Mesendoderm (in vitro differentiated cells): ENCODE measurements around the gene C8A.
A peak's percentile ranks its signal among the peaks of the same experiment; 100 is the strongest.

Source experiments
- DNase-seq: peaks from one replicate; pipeline ENCODE4 v3.0.0; 2013
- H2AK5ac ChIP-seq: 2 replicates; pipeline ENCODE4 v1.6.1; 2013; ENCODE audit warnings: low read length, inconsistent platforms
- H2BK120ac ChIP-seq: 2 replicates; pipeline ENCODE4 v1.6.1; 2013; ENCODE audit warnings: low read depth, mild to moderate bottlenecking, low read length, moderate library complexity, mixed read lengths
- H2BK15ac ChIP-seq: replicated peaks from 2 replicates; pipeline ENCODE4 v1.6.1; 2013; ENCODE audit warnings: low read depth, mild to moderate bottlenecking, moderate library complexity
- H2BK5ac ChIP-seq: 2 replicates; pipeline ENCODE4 v1.6.1; 2013; ENCODE audit warnings: low read length, inconsistent platforms
- H3K18ac ChIP-seq: 2 replicates; pipeline ENCODE4 v1.6.1; 2013; ENCODE audit warnings: mild to moderate bottlenecking, low read length, mixed read lengths
- H3K23ac ChIP-seq: one replicate; pipeline ENCODE4 v1.6.1; 2013; ENCODE audit warnings: low read length
- H3K27ac ChIP-seq: 2 replicates; pipeline ENCODE4 v1.5.1; 2013; ENCODE audit warnings: low read depth, mild to moderate bottlenecking, inconsistent platforms, low read length, moderate library complexity
- H3K27me3 ChIP-seq: 2 replicates; pipeline ENCODE4 v1.6.1; 2013; ENCODE audit warnings: low read length, control low read depth, mild to moderate bottlenecking, inconsistent platforms; ENCODE audit not compliant: insufficient read depth, poor library complexity
- H3K36me3 ChIP-seq: 2 replicates; pipeline ENCODE4 v1.6.1; 2013; ENCODE audit warnings: low read length, inconsistent platforms; ENCODE audit not compliant: control insufficient read depth, insufficient read depth
- H3K4ac ChIP-seq: one replicate; pipeline ENCODE4 v1.6.1; 2013; ENCODE audit warnings: low read depth, mild to moderate bottlenecking, low read length, moderate library complexity
- H3K4me1 ChIP-seq: 2 replicates; pipeline ENCODE4 v1.6.1; 2013; ENCODE audit warnings: low read depth, low read length, inconsistent platforms; ENCODE audit not compliant: control insufficient read depth
- H3K4me2 ChIP-seq: 2 replicates; pipeline ENCODE4 v1.6.1; 2013; ENCODE audit warnings: low read length
- H3K4me3 ChIP-seq: 2 replicates; pipeline ENCODE4 v1.5.1; 2013; ENCODE audit warnings: mild to moderate bottlenecking, low read length
- H3K56ac ChIP-seq: one replicate; pipeline ENCODE4 v1.6.1; 2013; ENCODE audit warnings: low read length
- H3K79me1 ChIP-seq: 2 replicates; pipeline ENCODE4 v1.6.1; 2013; ENCODE audit warnings: low read length, inconsistent platforms
- H3K79me2 ChIP-seq: 2 replicates; pipeline ENCODE4 v1.6.1; 2013; ENCODE audit warnings: mild to moderate bottlenecking, low read length; ENCODE audit not compliant: control insufficient read depth, insufficient read depth
- H3K9ac ChIP-seq: 2 replicates; pipeline ENCODE4 v1.6.1; 2013; ENCODE audit warnings: low read length, inconsistent platforms
- H4K5ac ChIP-seq: one replicate; pipeline ENCODE4 v1.6.1; 2013; ENCODE audit warnings: low read length
- H4K8ac ChIP-seq: one replicate; pipeline ENCODE4 v1.6.1; 2013; ENCODE audit warnings: low read depth, mild to moderate bottlenecking, control low read depth, low read length, moderate library complexity
- WGBS: extraction: QIAGEN DNeasy Blood & Tissue Kit; methylation state at CpG from one replicate; pipeline ENCODE4 v1.1.7; 2013; ENCODE audit warnings: low lambda C conversion rate, missing lambda C conversion rate; ENCODE audit not compliant: insufficient coverage; ENCODE audit errors: extremely low coverage; 5-methylcytosine and 5-hydroxymethylcytosine counted together

Gene C8A

DNA sequence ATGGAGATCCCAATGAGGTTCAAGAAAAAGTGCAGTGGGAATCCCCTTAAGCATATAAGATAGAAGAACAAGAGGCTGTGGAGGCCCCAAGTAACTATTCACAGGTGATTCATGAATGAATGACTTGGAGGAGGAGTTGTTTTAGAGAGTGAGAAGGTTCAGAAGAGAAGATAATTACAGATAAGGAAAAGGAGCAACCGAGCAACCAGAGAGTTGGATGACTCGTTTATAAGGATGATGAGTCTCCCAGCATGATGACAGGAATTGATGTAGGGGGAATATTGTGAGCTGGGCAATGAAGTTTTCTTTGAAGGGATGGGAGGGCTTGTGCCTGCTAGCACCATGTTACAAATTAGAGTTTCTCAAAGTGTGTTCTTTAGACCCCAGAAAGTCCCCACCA, 9.8 kb downstream of the C8A start:
- Histone ChIP-seq H3K4me2 (no peak overlapping the region), H3K23ac (no peak overlapping the region), H2AK5ac (no peak overlapping the region), H3K56ac (no peak overlapping the region), H4K5ac (no peak overlapping the region), H3K27ac (no peak overlapping the region), H3K79me2 (no peaks in the 10 kb centered on the region), H4K8ac (no peak overlapping the region), H3K27me3 (no peaks in the 10 kb centered on the region), H2BK5ac (no peak overlapping the region), H3K79me1 (no peaks in the 10 kb centered on the region), H2BK15ac (no peak overlapping the region), H3K18ac (no peak overlapping the region), H3K36me3 (no peaks in the 10 kb centered on the region), H3K4me1 (no peaks in the 10 kb centered on the region), H2BK120ac (no peak overlapping the region), H3K9ac (no peak overlapping the region), H3K4me3 (no peak overlapping the region), H3K4ac (no peak overlapping the region)
- DNase-seq = peak; percentile 32
- no CpG with 5 or more reads among the region's 2 CpGs for WGBS

DNA sequence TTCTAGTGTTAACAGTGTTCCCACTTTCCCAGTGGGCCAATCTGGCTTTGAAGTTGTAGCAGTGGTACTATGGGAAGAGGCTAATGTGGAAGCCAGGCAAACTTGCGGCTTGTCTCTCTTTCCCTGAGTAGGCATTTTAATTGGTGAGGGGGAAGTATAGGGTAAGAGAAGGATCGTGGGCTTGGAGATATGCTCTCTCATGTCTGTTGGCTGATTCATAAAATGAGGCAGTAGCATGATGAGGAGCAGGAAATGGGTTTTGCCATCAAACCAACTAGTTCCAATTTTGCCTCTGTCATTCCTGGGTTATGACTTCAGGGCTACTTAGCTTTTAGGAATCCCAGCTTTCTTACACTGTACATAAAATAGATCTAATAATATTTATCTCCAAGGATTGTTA, 12.1 kb downstream of the C8A start:
- Histone ChIP-seq H3K27ac (no peak overlapping the region), H4K8ac (no peak overlapping the region), H3K4me1 (no peaks in the 10 kb centered on the region), H3K56ac (no peak overlapping the region), H3K27me3 (no peaks in the 10 kb centered on the region), H2BK120ac (no peak overlapping the region), H3K36me3 (no peaks in the 10 kb centered on the region), H3K79me2 (no peaks in the 10 kb centered on the region), H3K23ac (no peak overlapping the region), H2BK5ac (no peak overlapping the region), H3K79me1 (no peaks in the 10 kb centered on the region), H2BK15ac (no peak overlapping the region), H4K5ac (no peak overlapping the region), H3K4me3 (no peak overlapping the region), H2AK5ac (no peak overlapping the region), H3K9ac (no peak overlapping the region), H3K18ac (no peak overlapping the region), H3K4me2 (no peak overlapping the region), H3K4ac (no peak overlapping the region)
- no peak for DNase-seq
- WGBS = no CpG with 5 or more reads among the region's 2 CpGs

- no peak overlapping the region for H2BK15ac ChIP-seq
- H3K18ac ChIP-seq = no peak overlapping the region
- no CpG with 5 or more reads among the region's 5 CpGs for whole genome bisulfite sequencing
Measured at GRCh38 chr1:56867491-56867890, 12.9 kb downstream of the C8A start.

DNA sequence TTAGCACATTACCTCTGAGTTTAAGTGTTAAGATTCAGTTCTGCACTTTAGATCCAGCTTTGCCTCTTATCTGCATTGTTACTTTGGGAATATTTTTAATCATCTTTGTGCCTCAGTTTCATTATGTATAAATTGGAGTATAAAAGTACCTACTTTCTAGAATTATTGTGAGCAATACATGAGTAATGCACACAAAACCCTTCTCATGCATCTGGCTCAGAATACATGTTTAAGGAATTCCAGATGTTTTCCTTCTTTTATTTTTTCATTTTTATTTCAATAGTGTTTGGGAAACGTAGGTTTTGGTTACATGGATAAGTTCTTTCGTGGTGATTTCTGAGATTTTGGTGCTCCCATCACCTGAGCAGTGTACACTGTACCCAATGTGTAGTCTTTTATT, 14.2 kb downstream of the C8A start:
- no peak overlapping the region for H3K4me3 ChIP-seq
- H3K27ac ChIP-seq = no peak overlapping the region
- no peak overlapping the region for H3K23ac ChIP-seq
- H4K5ac ChIP-seq = no peak overlapping the region
- no peak overlapping the region for H2BK15ac ChIP-seq
- H3K4me1 ChIP-seq = no peaks in the 10 kb centered on the region
- H3K4me2 ChIP-seq = no peak overlapping the region
- no peak overlapping the region for H3K9ac ChIP-seq
- no peaks in the 10 kb centered on the region for H3K36me3 ChIP-seq
- H3K27me3 ChIP-seq = no peaks in the 10 kb centered on the region
- no peaks in the 10 kb centered on the region for H3K79me2 ChIP-seq
- H3K4ac ChIP-seq = no peak overlapping the region
- H3K18ac ChIP-seq = no peak overlapping the region
- H2BK120ac ChIP-seq = no peak overlapping the region
- WGBS = no CpG with 5 or more reads among the region's 2 CpGs
- no peak overlapping the region for H3K56ac ChIP-seq
- no peak overlapping the region for H4K8ac ChIP-seq
- no peak overlapping the region for H2AK5ac ChIP-seq
- H2BK5ac ChIP-seq = no peak overlapping the region
- H3K79me1 ChIP-seq = no peaks in the 10 kb centered on the region
- DNase-seq = no peak

More at GRCh38 chr1:56867491-56867890, 12.9 kb downstream of the C8A start:
- Histone ChIP-seq H4K5ac (no peak overlapping the region), H4K8ac (no peak overlapping the region), H2BK120ac (no peak overlapping the region), H2AK5ac (no peak overlapping the region), H3K27ac (no peak overlapping the region), H2BK5ac (no peak overlapping the region), H3K36me3 (no peaks in the 10 kb centered on the region), H3K4me2 (no peak overlapping the region), H3K79me2 (no peaks in the 10 kb centered on the region), H3K4me3 (no peak overlapping the region), H3K9ac (no peak overlapping the region), H3K56ac (no peak overlapping the region), H3K4ac (no peak overlapping the region), H3K27me3 (no peaks in the 10 kb centered on the region), H3K23ac (no peak overlapping the region), H3K79me1 (no peaks in the 10 kb centered on the region), H3K4me1 (no peaks in the 10 kb centered on the region)
- no peak for DNase-seq

DNA sequence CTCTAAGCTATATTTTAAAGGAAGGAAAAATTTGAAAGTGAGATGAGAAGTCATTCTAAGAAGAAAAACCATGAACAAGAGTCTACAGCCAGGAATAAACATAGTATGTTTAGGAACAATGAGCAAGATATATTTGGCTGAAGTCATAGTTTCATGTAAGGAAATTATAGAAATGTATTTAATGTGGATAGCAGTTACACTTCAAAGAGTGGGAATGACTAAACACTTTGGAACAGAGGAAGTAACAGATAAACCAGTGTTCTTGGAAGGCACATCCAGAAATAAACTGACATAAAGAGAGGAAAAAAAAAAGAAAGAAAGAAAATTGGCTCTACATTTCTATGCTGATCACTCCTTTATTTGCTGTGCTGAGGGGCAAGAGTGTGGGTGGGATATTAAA, 18.0 kb downstream of the C8A start:
- no peaks in the 10 kb centered on the region for H3K27me3 ChIP-seq

DNA sequence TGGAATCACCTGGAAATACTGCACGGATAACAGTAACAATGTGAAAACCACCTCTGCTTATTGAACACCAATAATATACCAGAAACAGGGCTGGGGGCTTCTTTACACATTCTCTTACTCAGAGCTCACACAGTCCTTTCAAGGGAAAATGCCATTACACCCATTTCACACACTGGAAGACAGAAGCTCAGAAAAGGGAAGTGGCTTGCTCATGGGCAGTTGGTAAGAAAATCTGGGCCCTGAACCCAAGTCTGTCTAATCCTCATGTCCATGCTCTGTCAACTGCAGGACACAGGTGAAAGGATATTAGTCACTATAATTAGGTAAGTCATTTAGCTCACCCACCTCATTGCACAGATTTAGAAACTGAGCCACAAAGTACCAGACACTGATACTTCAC, 18.6 kb downstream of the C8A start:
- Histone ChIP-seq H3K23ac (no peak overlapping the region), H3K4me1 (no peaks in the 10 kb centered on the region), H2AK5ac (no peak overlapping the region), H4K8ac (no peak overlapping the region), H3K18ac (no peak overlapping the region), H2BK5ac (no peak overlapping the region), H3K4me2 (no peak overlapping the region), H3K56ac (no peak overlapping the region), H3K27me3 (no peaks in the 10 kb centered on the region), H4K5ac (no peak overlapping the region), H3K4ac (no peak overlapping the region), H3K27ac (no peak overlapping the region), H2BK15ac (no peak overlapping the region), H3K36me3 (no peaks in the 10 kb centered on the region), H3K9ac (no peak overlapping the region), H3K79me2 (no peaks in the 10 kb centered on the region), H3K4me3 (no peak overlapping the region), H3K79me1 (no peaks in the 10 kb centered on the region), H2BK120ac (no peak overlapping the region)
- WGBS = no CpG with 5 or more reads among the region's 1 CpG
- DNase-seq = no peak

More for the DNA sequence above, 18.0 kb downstream of the C8A start:
- no peak overlapping the region for H2AK5ac ChIP-seq
- H4K8ac ChIP-seq = no peak overlapping the region
- no peak overlapping the region for H2BK120ac ChIP-seq
- DNase-seq = no peak
- no peaks in the 10 kb centered on the region for H3K79me2 ChIP-seq
- no peak overlapping the region for H2BK15ac ChIP-seq
- H3K79me1 ChIP-seq = no peaks in the 10 kb centered on the region
- no peak overlapping the region for H3K56ac ChIP-seq
- no peak overlapping the region for H3K23ac ChIP-seq
- no peaks in the 10 kb centered on the region for H3K4me1 ChIP-seq
- no peak overlapping the region for H3K4me2 ChIP-seq
- H3K27ac ChIP-seq = no peak overlapping the region
- H3K18ac ChIP-seq = no peak overlapping the region
- no peak overlapping the region for H4K5ac ChIP-seq
- H3K36me3 ChIP-seq = no peaks in the 10 kb centered on the region
- H3K4me3 ChIP-seq = no peak overlapping the region
- no peak overlapping the region for H3K9ac ChIP-seq
- H3K4ac ChIP-seq = no peak overlapping the region
- no peak overlapping the region for H2BK5ac ChIP-seq
